Epidermal melanocyte (primary cell): Measurements from ENCODE around the gene TECTA.

Source experiments
- DNase-seq: peaks from one replicate; pipeline ENCODE4 v3.0.0; 2011; ENCODE audit warnings: low spot score; ENCODE audit not compliant: insufficient read length

TECTA gene

DNA sequence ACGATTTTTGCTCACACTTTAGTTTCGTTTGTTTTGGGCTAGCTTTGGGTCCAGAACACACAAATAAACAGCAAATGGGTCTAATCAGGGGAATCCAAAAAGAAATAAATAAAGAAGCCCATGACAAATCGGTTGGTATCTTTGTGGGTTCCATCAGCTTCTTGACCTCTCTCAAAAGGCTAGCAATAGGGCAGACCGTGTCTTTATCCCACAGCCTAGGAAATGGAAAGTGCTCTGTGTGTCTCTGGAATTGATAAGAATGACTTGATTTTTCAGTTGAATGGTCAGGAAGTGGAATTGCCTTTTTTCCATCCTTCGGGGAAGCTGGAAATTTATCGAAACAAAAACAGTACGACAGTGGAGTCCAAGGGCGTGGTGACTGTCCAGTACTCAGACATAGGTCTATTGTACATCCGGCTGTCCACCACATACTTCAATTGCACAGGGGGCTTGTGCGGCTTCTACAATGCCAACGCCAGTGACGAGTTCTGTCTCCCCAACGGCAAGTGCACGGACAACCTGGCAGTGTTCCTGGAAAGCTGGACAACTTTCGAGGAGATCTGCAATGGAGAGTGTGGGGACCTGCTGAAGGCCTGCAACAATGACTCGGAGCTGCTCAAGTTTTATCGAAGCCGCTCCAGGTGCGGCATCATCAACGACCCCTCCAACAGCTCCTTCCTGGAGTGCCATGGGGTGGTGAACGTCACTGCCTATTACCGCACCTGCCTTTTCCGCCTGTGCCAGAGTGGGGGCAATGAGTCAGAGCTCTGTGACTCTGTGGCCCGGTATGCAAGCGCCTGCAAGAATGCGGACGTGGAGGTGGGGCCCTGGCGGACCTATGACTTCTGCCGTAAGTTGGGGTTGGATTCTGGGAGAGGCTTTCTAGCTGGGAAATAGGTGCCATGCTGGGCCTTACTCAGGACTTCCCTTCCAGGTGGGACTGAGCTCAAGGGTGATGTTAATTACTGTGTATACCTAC, 28.6 kb downstream of the TECTA start:
- no peak for DNase-seq

DNA sequence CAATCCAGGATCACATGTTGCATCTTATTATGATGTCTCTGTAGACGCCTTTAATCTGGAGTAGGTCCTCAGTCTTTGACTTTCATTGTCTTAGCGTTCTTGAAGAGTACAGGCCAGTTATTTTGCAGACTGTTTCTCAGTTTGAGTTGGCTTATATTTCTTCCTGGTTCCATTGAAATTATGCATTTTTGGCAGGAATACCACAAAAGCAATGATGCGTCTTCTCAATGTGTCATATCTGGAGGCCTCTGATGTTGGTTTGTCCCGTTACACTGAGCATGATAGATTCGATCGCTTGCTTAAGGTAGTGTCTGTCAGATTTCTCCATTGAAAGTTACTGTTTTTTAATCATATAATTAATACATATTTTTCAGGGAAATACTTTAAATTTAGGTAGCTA, 30.6 kb downstream of the TECTA start:
- DNase-seq: no peak

DNA sequence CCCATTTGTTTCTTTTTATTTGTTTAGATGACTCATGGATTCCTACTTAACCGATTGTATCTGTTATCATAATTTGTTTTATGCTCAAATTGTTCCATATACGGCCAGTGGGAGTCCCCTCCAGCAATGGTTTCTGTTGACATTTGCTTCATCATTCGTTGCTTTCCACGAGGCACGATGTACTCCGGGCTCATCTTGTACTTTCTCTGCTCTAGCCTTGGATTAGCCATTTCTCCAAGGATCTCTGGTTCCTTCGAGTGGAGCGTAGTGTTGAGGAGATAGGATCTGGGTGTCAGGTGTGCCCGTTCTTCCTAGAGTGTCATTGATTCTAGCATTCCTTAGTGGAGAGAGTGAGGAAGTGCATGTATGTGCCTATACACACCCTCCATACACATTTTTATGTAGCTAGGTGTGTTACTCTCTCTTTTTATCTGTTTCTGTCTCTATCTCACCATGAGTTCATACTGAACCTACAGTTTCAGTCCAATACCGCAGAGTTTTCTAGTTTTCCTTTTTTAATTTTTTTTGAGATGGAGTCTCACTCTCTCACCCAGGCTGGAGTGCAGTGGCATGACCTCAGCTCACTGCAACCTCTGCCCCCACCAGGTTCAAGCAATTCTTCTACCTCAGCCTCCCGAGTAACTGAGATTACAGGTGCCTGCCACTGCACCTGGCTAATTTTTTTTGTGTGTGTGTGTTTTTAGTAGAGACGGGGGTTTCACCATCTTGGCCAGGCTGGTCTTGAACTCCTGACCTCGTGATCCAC, 31.4 kb downstream of the TECTA start:
- no peak for DNase-seq

DNA sequence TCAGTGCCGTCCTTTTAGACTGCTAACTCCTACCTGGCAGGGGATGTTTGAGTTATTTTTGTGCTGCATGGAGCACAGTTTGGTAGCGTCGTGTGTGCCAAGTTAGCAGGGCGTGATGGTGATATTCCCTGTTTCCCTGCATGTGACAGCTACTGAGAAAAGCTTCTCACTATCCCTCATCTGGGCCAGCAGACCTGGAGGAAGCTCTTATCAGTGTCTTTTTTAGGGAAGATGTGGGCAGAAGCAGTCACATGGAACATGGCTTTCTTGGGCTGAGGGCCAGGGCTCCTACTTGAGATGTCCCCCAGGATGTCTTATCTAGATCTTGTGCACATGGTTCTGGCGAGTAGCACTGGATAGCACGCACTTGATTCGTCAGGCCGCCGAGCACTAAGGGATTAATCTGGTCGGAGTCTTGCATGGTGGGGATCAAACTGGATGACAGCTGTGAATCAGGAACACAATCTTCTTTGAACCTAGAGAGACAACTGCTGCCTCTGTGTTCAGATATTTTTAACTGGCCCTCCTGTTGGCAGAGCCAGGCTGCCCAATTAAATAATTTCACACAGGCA, 33.8 kb downstream of the TECTA start:
- no peak for DNase-seq

DNA sequence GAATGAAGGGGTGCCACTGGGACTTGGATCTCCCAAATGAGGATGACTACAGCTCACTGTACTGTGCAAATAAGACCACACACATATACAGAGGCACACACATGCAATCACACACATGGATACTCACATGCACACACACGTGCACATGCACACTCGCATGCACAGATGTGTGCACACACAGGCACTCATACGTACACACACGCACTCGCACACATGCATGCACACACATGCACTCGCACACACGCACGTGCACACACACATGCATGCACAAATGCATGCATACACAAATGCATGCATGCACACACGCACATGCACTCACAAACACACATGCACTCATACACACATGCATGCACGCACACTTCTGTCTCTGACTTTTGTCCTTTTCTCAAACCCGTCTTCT, 36.0 kb downstream of the TECTA start:
- no peak for DNase-seq

DNA sequence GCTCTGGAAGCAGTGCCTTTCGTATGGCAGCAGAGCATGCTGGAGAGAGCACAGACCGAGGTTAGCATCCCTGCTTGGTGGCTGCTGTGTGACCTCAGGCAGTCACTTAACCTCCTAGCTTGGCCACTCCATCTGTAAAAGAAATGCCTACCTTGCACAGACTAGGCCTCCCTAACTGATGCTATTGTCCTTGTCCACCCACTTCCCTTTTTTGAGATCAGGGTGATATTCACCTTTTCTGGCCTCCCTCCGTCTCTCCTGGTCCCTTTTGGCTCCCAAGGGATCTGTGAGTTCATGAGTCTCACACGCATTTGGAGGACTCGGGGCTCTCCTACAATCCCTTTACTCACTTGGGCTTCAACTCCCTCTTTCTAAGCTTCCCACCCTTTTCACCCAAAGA, 37.2 kb downstream of the TECTA start:
- DNase-seq: no peak

DNA sequence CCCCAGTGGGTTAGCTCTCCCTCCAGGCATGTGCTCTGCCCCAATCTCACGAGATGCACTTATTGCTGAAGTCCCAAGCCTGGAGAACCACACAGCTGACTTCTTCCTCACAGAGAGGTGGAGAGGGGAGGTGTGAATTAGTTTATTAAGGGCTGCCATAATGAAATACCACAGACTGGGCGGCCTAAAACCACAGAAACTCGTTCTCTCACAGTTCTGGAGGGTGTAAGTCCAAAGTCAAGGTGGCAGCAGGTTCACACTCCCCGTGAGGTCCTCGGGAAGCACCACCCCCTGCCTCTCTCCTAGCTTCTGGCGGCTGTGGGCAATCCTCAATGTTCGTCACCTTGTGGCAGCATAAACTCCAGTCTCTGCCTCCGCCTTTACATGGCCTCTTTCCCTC, 39.3 kb downstream of the TECTA start:
- no peak for DNase-seq

DNA sequence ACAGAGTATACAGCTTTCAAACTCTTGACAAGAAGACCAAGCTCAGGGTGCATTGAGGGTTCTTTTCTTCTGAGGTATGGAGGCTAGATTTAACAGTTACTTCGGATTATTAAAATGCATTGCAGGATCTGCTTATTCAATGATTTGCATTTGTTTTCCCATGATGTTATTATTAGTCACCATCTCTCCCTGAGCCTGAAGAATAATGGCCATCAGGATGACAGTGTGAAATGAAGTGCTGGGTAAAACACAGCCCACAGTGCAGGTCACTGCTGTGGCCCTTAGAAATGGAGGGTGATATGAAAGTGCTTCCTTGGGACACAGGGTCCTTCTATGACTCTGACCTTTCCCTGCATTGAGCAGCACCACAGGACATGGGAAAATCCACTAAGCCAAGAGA, 40.0 kb downstream of the TECTA start:
- DNase-seq: no peak

DNA sequence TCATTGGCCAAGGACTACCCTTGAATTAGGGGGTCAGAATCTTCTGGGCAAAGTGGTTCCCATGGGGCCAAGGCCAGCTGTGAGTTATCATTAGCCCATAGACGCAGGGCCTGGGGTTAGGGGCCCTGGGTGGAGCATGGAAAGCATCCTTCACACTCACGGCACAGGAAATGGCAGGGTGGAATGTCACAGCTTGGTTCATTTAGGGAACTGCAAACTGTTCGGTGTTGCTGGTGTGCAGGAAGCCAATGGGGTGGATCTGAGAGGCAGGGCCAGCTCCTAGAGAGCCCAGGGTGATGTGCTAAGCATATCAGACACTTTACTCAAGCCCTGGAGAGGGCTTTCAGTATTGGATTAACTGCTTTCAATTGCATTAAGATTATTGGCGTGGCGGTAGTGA, 42.9 kb downstream of the TECTA start:
- DNase-seq: no peak

DNA sequence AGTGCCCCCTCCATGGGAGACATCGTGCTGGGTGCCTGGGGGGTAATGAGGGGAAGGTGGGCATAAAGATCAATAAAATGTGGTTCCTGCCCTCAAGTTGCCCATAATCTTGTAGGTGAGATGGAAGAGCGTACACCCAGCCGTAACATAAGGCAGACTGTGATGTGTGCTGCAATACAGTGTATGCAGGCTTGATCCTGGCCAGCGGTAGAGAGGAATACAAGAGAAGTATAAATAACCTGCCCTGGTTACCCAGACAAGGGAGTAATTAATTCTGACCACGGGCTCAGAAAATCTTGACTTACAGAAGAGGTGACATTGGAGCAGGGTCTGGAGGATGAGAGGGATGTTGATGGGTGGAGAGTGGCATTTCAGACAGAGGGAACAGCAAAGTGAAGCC, 43.7 kb downstream of the TECTA start:
- DNase-seq: no peak

DNA sequence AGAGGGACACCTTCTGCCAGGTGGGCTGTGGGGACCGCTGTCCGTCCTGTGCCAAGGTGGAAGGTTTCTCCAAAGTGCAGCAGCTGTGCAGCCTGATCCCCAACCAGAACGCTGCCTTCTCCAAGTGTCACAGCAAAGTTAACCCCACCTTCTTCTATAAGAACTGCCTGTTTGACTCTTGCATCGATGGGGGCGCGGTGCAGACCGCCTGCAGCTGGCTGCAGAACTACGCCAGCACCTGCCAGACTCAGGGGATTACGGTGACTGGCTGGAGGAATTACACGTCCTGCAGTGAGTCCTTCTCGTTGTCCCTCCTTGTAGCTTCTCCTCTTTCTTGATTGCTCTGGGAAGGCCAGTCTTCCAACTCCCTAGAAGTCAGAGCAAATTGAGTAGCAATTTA, 44.8 kb downstream of the TECTA start:
- no peak for DNase-seq

DNA sequence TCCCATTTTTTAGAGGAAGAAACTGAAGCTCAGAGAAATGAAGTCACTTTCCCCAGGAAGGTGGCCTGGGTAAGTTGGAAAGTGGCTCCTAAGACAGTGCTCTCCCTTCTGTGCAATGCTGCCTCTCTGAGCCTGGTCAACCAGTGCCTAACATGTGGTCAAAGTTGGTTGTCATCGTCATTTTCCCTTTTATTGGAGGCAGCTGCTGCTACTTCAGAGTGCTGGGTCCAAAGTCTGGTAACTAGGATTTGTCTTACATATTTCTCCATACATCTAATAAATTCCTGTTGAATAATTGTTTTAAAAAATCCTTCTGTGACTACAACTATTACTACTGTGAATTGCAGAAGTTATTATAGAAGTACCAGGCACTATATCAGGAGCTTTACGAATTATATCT, 48.1 kb downstream of the TECTA start:
- no peak for DNase-seq

DNA sequence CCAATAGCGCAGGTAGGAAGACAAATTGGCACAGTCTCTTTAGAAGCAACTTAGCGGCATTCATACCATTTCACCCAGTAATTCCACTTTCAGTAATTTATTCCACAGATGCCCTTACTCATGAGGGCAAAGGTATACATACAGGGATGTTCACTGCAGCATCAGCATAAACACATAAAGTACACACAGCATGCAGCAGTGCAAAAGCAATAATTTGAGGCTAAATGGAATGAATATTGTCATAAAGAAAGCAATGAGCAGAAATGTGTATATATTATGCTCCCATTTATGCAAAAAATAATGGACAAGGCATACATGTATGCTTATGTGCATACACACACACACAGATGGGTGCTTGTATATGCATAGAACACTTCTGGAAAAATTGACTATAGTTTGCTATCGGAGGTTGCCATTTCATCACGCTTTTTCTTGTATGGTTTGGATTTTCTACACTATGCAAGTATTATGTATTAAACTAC, 50.2 kb downstream of the TECTA start:
- no peak for DNase-seq

DNA sequence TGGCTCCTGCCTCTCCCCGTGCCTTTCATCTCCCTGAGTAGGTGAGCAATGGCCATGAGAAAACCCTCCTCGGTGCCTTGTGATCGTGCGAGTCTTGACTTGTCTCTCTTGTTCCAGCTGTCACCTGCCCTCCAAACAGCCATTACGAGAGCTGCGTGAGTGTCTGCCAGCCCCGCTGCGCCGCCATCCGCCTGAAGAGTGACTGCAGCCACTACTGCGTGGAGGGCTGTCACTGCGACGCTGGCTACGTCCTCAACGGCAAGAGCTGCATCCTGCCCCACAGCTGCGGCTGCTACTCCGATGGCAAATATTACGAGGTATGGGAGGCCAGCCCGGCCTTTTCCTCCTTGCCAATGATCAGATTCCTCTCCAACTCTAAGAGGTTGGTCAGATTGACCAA, 51.7 kb downstream of the TECTA start:
- no peak for DNase-seq

DNA sequence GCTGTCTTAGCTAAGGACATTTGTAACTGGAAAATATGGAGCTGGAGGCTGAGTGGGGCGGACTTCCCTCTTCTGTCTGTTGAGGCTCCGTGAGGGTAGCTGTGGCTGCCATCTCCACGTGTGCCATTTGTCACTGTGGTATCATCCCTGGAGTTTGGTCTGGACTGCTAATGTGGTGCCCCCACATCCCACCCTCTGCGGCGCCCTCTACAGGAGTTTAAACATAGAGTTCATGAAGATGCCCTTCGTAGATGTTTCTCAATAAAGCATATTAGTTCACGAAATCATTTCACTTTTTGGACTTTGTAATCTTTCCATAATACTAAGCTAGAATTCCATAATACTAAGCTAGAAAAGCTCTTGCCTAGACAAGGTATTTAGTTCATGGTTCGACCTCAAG, 52.4 kb downstream of the TECTA start:
- no peak for DNase-seq

DNA sequence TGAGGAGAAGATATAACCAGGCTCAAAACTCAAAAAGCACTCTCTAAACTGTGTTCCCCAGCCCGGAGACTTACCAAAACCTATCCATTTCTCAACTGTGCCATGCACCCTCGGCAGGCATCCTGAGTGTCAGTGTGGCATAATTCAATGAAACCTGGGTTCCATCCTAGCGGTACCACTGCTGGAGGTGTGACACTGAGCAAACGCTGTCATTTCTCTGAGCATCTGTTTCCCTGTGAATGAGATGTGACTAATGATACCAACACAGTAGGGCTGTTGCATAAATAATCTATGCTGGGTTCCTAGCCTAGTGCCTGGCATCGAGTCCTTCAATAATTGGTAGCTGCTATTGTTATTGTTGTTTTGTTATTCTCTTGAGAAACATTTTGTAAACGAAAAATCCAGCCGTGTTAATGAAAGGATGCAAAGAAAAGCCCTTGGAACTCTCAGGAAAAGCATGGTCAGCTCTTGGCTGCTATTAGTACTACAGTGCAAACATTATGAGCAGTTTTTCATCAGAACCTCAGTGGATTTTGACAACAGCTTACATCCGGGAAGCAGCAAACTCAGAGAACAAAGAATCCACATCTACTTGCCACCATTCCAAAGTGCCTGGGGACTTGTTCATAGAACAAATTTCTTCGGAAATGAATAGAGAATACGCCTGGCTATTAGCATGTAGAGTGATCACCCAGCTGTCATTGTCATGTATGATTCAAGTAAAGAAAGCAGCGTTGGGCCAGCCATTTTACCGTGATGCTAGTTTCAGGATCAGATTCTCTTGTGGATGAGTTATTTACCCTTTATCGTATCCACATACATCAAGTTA, 53.7 kb downstream of the TECTA start:
- DNase-seq: no peak

DNA sequence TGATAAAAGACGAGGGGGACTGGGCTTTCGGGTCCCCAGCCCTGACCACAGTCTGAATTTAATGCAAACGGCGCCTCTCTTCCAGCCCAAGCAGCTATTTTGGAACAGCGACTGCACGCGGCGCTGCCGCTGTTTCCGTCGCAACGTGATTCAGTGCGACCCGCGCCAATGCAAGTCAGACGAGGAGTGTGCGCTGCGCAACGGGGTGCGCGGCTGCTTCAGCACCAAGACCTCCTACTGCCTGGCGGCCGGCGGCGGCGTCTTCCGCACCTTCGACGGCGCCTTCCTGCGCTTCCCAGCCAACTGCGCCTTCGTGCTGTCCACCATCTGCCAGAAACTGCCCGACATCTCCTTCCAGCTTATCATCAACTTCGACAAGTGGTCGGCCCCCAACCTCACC, 56.7 kb downstream of the TECTA start:
- no peak for DNase-seq

DNA sequence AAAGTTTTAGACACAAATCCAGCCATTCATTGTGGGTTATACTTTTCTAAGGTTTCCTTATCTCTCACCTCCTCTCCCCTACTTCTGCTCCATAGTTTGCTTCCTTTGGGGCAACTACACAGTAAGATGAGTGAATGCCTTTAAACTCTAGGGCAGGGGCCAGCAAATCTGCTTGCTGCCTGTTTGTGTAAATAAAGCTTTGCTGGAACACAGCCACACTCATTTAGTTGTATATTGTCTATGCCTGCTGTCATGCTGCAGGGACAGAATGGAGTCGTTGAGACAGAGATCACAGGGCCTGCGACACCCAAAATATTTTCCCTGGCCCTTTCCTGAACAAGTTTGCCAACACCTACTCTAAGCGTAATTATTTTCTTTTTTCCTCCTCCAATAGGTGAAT, 58.7 kb downstream of the TECTA start:
- DNase-seq: no peak

DNA sequence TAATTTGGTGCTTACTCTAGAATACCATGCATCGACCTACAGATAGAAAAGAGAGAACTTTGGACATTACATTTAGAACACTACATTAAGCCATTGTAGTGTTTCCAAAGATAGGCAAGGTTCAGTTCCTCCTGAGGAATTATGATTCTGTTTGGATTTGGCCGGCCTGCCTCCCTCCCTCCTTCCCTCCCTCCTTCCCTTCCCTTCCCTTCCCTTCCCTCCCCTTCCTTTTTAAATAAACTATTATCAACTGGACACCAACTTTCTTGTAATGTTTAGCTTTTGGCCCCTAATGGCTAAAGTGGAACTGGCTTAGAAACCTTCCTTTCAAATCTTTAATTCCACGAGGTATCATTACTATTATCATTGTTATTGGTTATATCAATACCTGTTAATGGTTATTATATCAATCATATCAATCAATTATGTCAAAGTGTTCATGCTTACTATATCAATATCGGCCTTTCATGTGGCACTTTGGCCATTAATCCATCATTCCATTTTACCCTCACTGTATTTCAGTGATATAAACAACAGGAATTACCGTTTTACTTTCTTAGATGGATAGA, 60.4 kb downstream of the TECTA start:
- DNase-seq: no peak

DNA sequence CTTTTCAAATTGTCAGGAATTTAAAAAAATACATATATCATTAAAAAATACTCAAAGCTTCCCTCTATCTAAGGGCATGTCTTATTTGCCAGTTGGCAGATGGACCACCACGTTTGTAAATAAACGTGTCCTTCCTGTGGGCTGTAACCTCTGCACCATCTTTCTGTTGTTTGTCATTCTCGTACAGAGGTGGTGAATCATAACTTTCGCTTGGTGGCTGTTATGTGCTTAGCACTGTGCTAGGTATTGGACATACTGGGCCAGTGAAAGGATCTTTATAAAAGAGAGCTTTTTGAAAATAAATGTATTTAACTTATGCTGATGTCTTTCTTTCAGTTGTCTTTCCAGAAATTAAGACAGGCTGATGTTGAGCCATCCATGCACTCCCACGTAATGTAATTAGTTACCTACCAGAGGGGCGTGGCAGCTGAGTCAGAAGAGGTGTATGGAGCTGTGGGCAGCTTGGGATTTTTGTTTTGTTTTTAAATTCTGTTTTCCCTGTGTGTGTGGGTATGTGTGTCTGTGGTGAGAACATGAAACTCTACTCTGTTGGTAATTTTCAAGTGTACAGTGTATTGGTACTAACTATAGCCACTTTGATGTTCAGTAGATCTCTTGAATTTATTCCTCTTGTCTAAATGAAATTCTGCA, 62.7 kb downstream of the TECTA start:
- no peak for DNase-seq
